PC-9 (cell line): Measurements from ENCODE around the gene B3GAT1.

ENCODE experiments used
- CTCF ChIP-seq: fragments of 200-600 bp; sonication (generic); conservative IDR thresholded peaks from 2 replicates; pipeline ENCODE4 v1.6.1; 2017; ENCODE audit warnings: mixed run types, antibody characterized with exemption, mild to moderate bottlenecking, moderate library complexity
- EZH2 ChIP-seq: fragments of 200-600 bp; sonication (generic); IDR thresholded peaks from 2 replicates; pipeline ENCODE4 v1.8.0; 2017; ENCODE audit warnings: antibody characterized with exemption, low read depth

DNA sequence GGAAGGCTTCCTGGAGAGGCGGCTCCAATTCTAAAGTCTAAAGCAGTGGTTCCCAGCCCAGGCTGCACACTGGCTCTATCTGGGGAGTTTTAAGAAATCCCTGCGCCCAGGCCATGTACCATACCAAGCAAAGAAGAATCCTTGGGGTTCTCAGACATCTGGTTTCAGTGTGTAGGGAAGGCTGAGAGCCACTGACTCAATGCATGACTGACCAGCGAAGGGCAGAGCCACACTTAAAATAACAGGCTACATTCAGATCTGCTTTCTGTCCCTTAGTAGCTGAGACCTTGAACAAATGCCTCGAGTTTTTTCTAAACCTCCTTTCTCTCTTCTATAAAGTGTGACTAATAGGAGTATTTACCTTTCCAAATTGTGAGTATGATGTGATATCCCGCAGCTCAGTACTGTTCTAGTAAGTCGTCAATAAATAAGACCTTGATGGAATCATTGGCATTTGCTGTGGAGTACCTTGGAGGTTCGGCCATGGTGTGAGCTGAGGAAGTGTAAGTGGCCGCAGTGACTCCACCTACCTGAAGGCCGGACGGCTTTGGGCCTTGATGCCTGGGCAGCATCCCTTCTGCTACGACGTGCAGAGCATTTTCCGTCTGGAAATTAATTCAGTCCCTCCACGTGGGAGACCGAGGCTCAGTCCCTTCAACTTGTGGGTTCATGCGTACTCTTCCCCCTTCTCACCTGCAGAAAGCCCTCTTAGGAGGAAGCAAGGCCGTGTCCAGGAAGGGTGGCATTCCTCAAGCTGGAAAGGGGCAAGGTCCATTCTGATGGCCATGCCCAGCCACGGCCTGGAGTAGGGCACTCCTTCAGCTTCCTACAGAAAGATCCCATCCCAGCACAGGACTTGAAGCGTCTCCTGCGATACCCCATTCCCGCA lies 55.1 kb downstream of the B3GAT1 start:
- TF ChIP-seq CTCF (no peak), EZH2 (no peak)
